PC-3 (cell line): ENCODE measurements around the gene KRT17. TPM values are rescaled to one million over a fixed set of nuclear protein-coding genes. Genes with fewer than 3 reads are reported as not detected.

Source experiments
- ATAC-seq: fragments of 200-7000 bp; cut with Tn5 transposase; 2 replicates; pipeline ENCODE4 v1.9.1; 2020; ENCODE audit warnings: mild to moderate bottlenecking, moderate library complexity
- BruUV-seq: library from RNA; stranded (reverse); fragments of 400-500 nt; replicated peaks from 2 replicates; lab custom pipeline; 2021; lab: Mats Ljungman, UMichigan
- CTCF ChIA-PET: fragments of 300-600 bp; sonication (Branson Sonifier 250); formaldehyde crosslinking; loops from one replicate; lab custom pipeline; 2022; ENCODE audit warnings: antibody characterized with exemption; lab: Charles Lee
- POLR2A ChIA-PET: fragments of 300-600 bp; sonication (Branson Sonifier 250); formaldehyde crosslinking; loops from one replicate; lab custom pipeline; 2022; ENCODE audit warnings: antibody characterized with exemption; ENCODE audit not compliant: unreplicated experiment; lab: Charles Lee
- DNase-seq: peaks from one replicate; pipeline ENCODE4 v3.0.0-alpha.2; 2015
- H2AFZ ChIP-seq: fragments of 300-600 bp; sonication (generic); 2 replicates; pipeline ENCODE4 v1.6.0; 2016; ENCODE audit warnings: antibody characterized with exemption, low read length
- H3F3A ChIP-seq: fragments of 300-600 bp; sonication (generic); one replicate; pipeline ENCODE4 v1.6.0; 2017; ENCODE audit warnings: antibody characterized with exemption, low read length, control low read depth, mild to moderate bottlenecking; ENCODE audit not compliant: unreplicated experiment
- H3K27ac ChIP-seq: fragments of 300-600 bp; sonication (generic); 2 replicates; pipeline ENCODE4 v1.5.1; 2016; ENCODE audit warnings: mild to moderate bottlenecking, low read length
- H3K27me3 ChIP-seq: fragments of 300-600 bp; sonication (generic); 2 replicates; pipeline ENCODE4 v1.6.1; 2016; ENCODE audit warnings: low read length, mixed read lengths
- H3K36me3 ChIP-seq: fragments of 300-600 bp; sonication (generic); 2 replicates; pipeline ENCODE4 v1.6.1; 2016; ENCODE audit warnings: low read depth, mixed run types, low read length, mixed read lengths
- H3K4me1 ChIP-seq: fragments of 300-600 bp; sonication (generic); 2 replicates; pipeline ENCODE4 v1.5.1; 2016; ENCODE audit warnings: low read length; ENCODE audit not compliant: insufficient read depth
- H3K4me2 ChIP-seq: fragments of 300-600 bp; sonication (generic); 2 replicates; pipeline ENCODE4 v1.6.0; 2016; ENCODE audit warnings: low read length
- H3K4me3 ChIP-seq: fragments of 300-600 bp; sonication (generic); 2 replicates; pipeline ENCODE4 v1.5.1; 2016; ENCODE audit warnings: mild to moderate bottlenecking, low read length, mixed read lengths
- H3K79me2 ChIP-seq: fragments of 300-600 bp; sonication (generic); 2 replicates; pipeline ENCODE4 v1.6.1; 2017; ENCODE audit warnings: low read length, mixed read lengths
- H3K9ac ChIP-seq: fragments of 300-600 bp; sonication (generic); 2 replicates; pipeline ENCODE4 v1.6.0; 2016; ENCODE audit warnings: mild to moderate bottlenecking, low read length
- H3K9me2 ChIP-seq: fragments of 300-600 bp; sonication (generic); replicated peaks from 2 replicates; pipeline ENCODE4 v1.6.1; 2016; ENCODE audit warnings: mixed run types, low read length, mixed read lengths
- H3K9me3 ChIP-seq: fragments of 300-600 bp; sonication (generic); 2 replicates; pipeline ENCODE4 v1.6.1; 2016; ENCODE audit warnings: low read length, mixed read lengths
- H4K20me1 ChIP-seq: fragments of 300-600 bp; sonication (generic); 2 replicates; pipeline ENCODE4 v1.6.1; 2016; ENCODE audit warnings: low read length, mixed read lengths
- CTCF ChIP-seq: fragments of 300-600 bp; sonication (generic); conservative IDR thresholded peaks from 2 replicates; pipeline ENCODE4 v1.5.1; 2017; ENCODE audit warnings: antibody characterized with exemption, low read depth, mild to moderate bottlenecking, low read length
- EZH2 ChIP-seq: fragments of 300-600 bp; sonication (generic); IDR thresholded peaks from one replicate; pipeline ENCODE4 v1.6.1; 2017; ENCODE audit warnings: antibody characterized with exemption, mild to moderate bottlenecking, low read length; ENCODE audit not compliant: unreplicated experiment
- EZH2phosphoT487 ChIP-seq: fragments of 300-600 bp; sonication (generic); IDR thresholded peaks from 2 replicates; pipeline ENCODE4 v1.6.1; 2018; ENCODE audit warnings: mild to moderate bottlenecking, antibody characterized with exemption, low read length, borderline replicate concordance
- intact Hi-C: fragments of 100-400 bp; cut with micrococcal nuclease; formaldehyde crosslinking; loops from 2 replicates; pipeline ENCODE4 v1.9.0; 2023
- total RNA-seq: library from RNA; depleted of rRNA; stranded (reverse); fragments of >200 nt; gene quantifications from 2 replicates; pipeline ENCODE4 v1.2.3, GENCODE V29; 2014

The KRT17 gene
- total RNA-seq, 1 experiment from 2014 or later: 92.1 TPM

DNA sequence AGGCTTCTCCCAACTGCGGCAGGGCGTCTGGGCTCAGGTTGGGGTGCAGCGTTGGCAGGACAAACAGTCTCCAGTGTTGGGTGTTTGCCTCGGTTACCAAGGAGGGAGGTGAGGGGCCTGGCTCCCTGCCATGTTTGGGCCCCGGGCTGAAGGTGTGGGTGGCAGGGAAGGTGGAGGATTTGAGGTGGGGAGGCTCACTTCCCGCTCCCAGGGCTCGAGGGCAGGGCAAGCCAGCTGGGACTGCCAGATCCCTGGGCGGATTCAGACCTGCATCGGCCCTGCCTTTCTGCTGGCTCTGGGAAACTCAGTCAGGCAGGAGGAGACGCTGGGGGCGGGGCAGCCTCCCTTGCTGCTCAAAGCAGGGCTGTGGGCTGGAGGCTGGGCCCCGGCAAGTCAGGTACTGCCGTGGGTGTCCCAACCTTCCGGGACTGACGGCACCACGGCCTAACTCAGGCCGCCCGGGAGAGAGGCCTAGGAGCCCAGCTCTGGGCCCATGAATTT, 31.3 kb upstream of the KRT17 start:
- no peak overlapping the region for H3K4me2 ChIP-seq
- peak overlapping the region; percentile 95 for H3K27ac ChIP-seq
- intact Hi-C loops: loop anchor here (2.0 kb wide), 1 partner anchor 753 kb away; no protein-coding TSS in a partner anchor
- no peaks in the 10 kb centered on the region for H3K9me3 ChIP-seq
- no peaks in the 10 kb centered on the region for H3K36me3 ChIP-seq
- no peak for TF ChIP-seq EZH2phosphoT487
- TF ChIP-seq CTCF: no peak
- TF ChIP-seq EZH2: no peak
- H3K79me2 ChIP-seq: no peaks in the 10 kb centered on the region
- BruUV-seq: no TSS peak
- H3K9ac ChIP-seq: peak overlapping the region; percentile 75
- peak; percentile 50 for DNase-seq
- H3K27me3 ChIP-seq: no peaks in the 10 kb centered on the region
- H3K4me1 ChIP-seq: peaks cover 29% of the 10 kb centered on the region
- POLR2A ChIA-PET: no interaction called here
- H2AFZ ChIP-seq: 0 out of 2 replicates have a peak overlapping the region, but pooled peaks have one; percentile 0
- no peaks in the 10 kb centered on the region for H4K20me1 ChIP-seq
- CTCF ChIA-PET: interaction anchor here (0.6 kb wide), 1 partner anchor 121 kb away, joined by 9 read pairs; no protein-coding TSS in a partner anchor
- H3K9me2 ChIP-seq: no peaks in the 10 kb centered on the region
- H3K4me3 ChIP-seq: no peak overlapping the region
- ATAC-seq: peak; percentile 22; the same call in 1 of the 2 replicates
- no peaks in the 10 kb centered on the region for H3F3A ChIP-seq

DNA sequence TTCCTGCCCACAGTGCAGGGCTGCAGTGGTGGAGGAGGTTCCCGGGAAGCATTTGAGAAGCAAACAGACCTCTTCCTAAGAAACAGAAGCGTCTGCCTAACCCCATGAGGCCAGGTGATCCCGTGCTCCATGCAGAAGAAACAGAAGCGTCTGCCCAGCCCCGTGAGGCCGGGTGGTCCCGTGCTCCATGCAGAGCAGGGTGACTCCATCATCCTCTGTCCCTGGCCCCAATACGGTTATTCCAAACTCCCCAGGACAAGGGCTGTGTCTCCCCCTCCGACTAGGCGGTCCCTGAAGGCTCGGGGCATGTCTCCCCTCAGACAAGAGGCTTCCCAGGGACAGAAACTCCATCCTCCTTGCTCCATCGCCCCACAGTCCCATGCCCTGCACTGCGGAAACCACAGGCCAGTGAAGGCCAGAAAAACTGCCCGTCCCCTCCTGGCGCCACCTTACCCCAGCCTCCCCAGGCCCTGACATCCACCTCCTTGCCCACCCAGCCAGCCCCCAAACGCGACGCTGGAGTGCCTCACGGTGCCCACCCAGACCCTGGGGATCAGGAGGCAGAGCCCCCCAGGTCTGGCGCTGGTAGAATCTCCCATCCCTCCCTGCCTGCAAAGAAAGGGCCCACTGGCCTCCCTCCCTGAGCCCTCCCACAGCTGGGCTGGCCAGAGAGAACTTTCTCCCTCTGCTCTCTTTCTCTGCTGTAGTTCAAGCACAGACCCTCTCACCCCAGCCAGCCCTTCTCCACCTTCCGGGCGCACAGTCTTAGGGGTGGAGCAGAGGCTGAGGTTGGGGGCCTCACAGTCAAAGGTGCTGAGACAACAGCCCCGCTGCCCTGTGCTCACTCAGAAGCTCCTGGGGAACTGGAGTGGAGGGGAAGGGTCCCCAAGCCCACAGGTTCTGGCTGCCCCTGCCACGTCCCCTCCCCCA, 30.6 kb upstream of the KRT17 start:
- peaks cover 29% of the 10 kb centered on the region for H3K4me1 ChIP-seq
- TF ChIP-seq EZH2phosphoT487 (no peak), EZH2 (no peak)
- peak overlapping the region; percentile 75 for H3K9ac ChIP-seq
- no peak for DNase-seq
- no peaks in the 10 kb centered on the region for H3K27me3 ChIP-seq
- H4K20me1 ChIP-seq: no peaks in the 10 kb centered on the region
- no peaks in the 10 kb centered on the region for H3K9me3 ChIP-seq
- no peak for ATAC-seq
- no TSS peak for BruUV-seq
- H3K4me2 ChIP-seq: peak overlapping the region; percentile 38
- H3K36me3 ChIP-seq: no peaks in the 10 kb centered on the region
- no peak overlapping the region for H3K4me3 ChIP-seq
- H3K9me2 ChIP-seq: no peaks in the 10 kb centered on the region
- H2AFZ ChIP-seq: 0 out of 2 replicates have a peak overlapping the region, but pooled peaks have one; percentile 0
- CTCF ChIA-PET: interaction anchor here (0.6 to 1.9 kb wide), 4 partner anchors 8 to 106 kb away, joined by 3 to 19 read pairs (median 7); no protein-coding TSS in a partner anchor
- POLR2A ChIA-PET: interaction anchor here (0.5 to 1.2 kb wide), 3 partner anchors 34 to 761 kb away, joined by 4 to 14 read pairs (median 5); partner anchors contain the start of gene EIF1
- no peaks in the 10 kb centered on the region for H3F3A ChIP-seq
- intact Hi-C loops: loop anchor here (2.0 kb wide), 1 partner anchor 752 kb away; no protein-coding TSS in a partner anchor
- H3K27ac ChIP-seq: peak overlapping the region; percentile 95
- H3K79me2 ChIP-seq: no peaks in the 10 kb centered on the region
